T-cell (primary cell): ENCODE results near the gene CDH4. TPM values are rescaled to one million over a fixed set of nuclear protein-coding genes. Genes with fewer than 3 reads are reported as not detected.

ENCODE experiments used
- ATAC-seq, 4 experiments: fragments of 200-7000 bp in 3 of 4; fragments of 150-1000 bp in 1 of 4; cut with Tn5 transposase; replicated peaks in 1 of 4; 1 replicate in 3 of 4; 2 replicates in 1 of 4; pipeline ENCODE4 v1.10.0; 2021; ENCODE audit warnings: moderate library complexity in 3 of 4, mild to moderate bottlenecking in 2 of 4, moderate number of reproducible peaks in 1 of 4
- CTCF ChIA-PET, 2 donors: fragments of 300-600 bp; sonication (Branson Sonifier 250); formaldehyde crosslinking; loops; one replicate each; lab custom pipeline; 2022; ENCODE audit warnings: antibody characterized with exemption in 2 of 2; lab: Charles Lee
- POLR2A ChIA-PET, 2 donors: fragments of 300-600 bp; sonication (Branson Sonifier 250); formaldehyde crosslinking; loops; one replicate each; lab custom pipeline; 2022; ENCODE audit warnings: antibody characterized with exemption in 2 of 2; lab: Charles Lee
- DNase-seq, 35 experiments: peaks; one replicate each; pipeline versions ENCODE4 v3.0.0 to v3.0.0-alpha.2; 2013 to 2023
- H3K27ac ChIP-seq: one replicate; pipeline ENCODE4 v1.5.1; 2013; ENCODE audit warnings: low read length
- H3K27me3 ChIP-seq, 2 experiments: replicated peaks in 1 of 2; 1 replicate in 1 of 2; 2 replicates in 1 of 2; pipeline versions ENCODE4 v1.6.1 to v1.7.0; 2013; ENCODE audit warnings: low read length in 1 of 2, mixed read lengths in 1 of 2; ENCODE audit not compliant: control insufficient read depth in 2 of 2, insufficient read depth in 2 of 2; ENCODE audit errors: extremely low read depth in 1 of 2
- H3K36me3 ChIP-seq, 2 donors: 1 replicate in 1 of 2; 2 replicates in 1 of 2; pipeline versions ENCODE4 v1.6.1 to v1.7.0; 2013; ENCODE audit warnings: low read length in 1 of 2; ENCODE audit not compliant: control insufficient read depth in 2 of 2, insufficient read depth in 1 of 2; ENCODE audit errors: extremely low read depth in 1 of 2
- H3K4me1 ChIP-seq, 2 experiments: 1 replicate in 1 of 2; 2 replicates in 1 of 2; pipeline versions ENCODE4 v1.6.1 to v1.7.0; 2013; ENCODE audit warnings: low read length in 2 of 2, mixed read lengths in 1 of 2; ENCODE audit not compliant: insufficient read depth in 2 of 2, control insufficient read depth in 1 of 2; ENCODE audit errors: extremely low read depth in 1 of 2
- H3K4me3 ChIP-seq, 2 donors: 1 replicate in 1 of 2; 2 replicates in 1 of 2; pipeline versions ENCODE4 v1.5.1 to v1.7.0; 2013; ENCODE audit warnings: mild to moderate bottlenecking in 2 of 2, low read length in 1 of 2, moderate library complexity in 1 of 2; ENCODE audit not compliant: control insufficient read depth in 1 of 2; ENCODE audit errors: extremely low read depth in 1 of 2
- H3K9me3 ChIP-seq: 2 replicates; pipeline ENCODE4 v1.7.0; 2013
- H3K27ac Mint-ChIP-seq, 2 donors: one replicate each; pipeline ENCODE4 v1.8.0; 2020 to 2021; ENCODE audit warnings: mild to moderate bottlenecking in 2 of 2, mixed read lengths in 2 of 2
- H3K27me3 Mint-ChIP-seq, 2 donors: one replicate each; pipeline ENCODE4 v1.8.0; 2021 to 2022; ENCODE audit warnings: mixed read lengths in 2 of 2
- H3K36me3 Mint-ChIP-seq: one replicate; pipeline ENCODE4 v1.8.0; 2021; ENCODE audit warnings: mixed read lengths
- H3K4me1 Mint-ChIP-seq, 3 donors: one replicate each; pipeline ENCODE4 v1.8.0; 2020 to 2022; ENCODE audit warnings: mixed read lengths in 3 of 3, mild to moderate bottlenecking in 1 of 3
- H3K4me3 Mint-ChIP-seq, 3 donors: one replicate each; pipeline ENCODE4 v1.8.0; 2020 to 2022; ENCODE audit warnings: mild to moderate bottlenecking in 3 of 3, mixed read lengths in 3 of 3, moderate library complexity in 3 of 3
- H3K9me3 Mint-ChIP-seq, 3 donors: one replicate each; pipeline ENCODE4 v1.8.0; 2020 to 2022; ENCODE audit warnings: mixed read lengths in 3 of 3
- WGBS: methylation state at CpG from one replicate; pipeline ENCODE4 v1.1.5; 2013; ENCODE audit warnings: missing lambda C conversion rate; ENCODE audit not compliant: insufficient coverage; 5-methylcytosine and 5-hydroxymethylcytosine counted together
- total RNA-seq, 35 experiments: library from RNA in 6 of 35; stranded (reverse) in 6 of 35; fragments of 120-200 nt in 1 of 35; gene quantifications; one replicate each; pipeline versions ENCODE4 v1.2.1 to v1.2.4 and lab custom pipeline; 2013 to 2026

The CDH4 gene
- total RNA-seq, 5 donors from 2014 or later (not counting 1 experiment from before 2014, with no cell fraction given): 0.06 to 0.64 (median 0.14) TPM

DNA sequence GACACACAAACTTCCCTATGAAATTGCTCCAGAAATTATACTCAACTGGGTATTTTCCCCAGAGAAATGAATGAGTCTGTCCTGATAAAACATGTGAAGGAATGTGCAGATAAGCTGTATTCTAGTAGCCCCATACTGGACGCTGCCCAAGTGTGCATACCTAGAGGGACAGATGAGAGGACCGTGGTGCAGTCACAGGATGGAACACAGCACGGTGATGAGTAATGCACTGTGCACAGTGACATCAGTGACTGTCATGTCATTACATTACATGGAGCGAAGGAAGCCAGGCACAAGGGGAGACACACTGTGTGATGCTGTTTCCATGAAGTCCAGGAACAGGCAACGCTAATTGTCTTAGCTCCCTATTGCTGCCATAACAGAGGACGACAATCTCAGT, 155.5 kb downstream of the CDH4 start:
- POLR2A ChIA-PET: no interaction called here
- no peak overlapping the region for H3K27ac Mint-ChIP-seq
- Histone ChIP-seq H3K4me3 (no peak overlapping the region), H3K27me3 (peaks cover 0 to 3% of the 10 kb centered on the region in 2 experiments), H3K36me3 (no peaks in the 10 kb centered on the region), H3K4me1 (no peaks in the 10 kb centered on the region), H3K27ac (no peak overlapping the region), H3K9me3 (no peaks in the 10 kb centered on the region)
- H3K4me1 Mint-ChIP-seq: no peaks in the 10 kb centered on the region
- peaks cover 0 to 4% (median 0%) of the 10 kb centered on the region in 3 donors for H3K9me3 Mint-ChIP-seq
- H3K4me3 Mint-ChIP-seq: no peak overlapping the region
- WGBS: 87% methylated on average over 6 of the region's 6 CpGs
- no peaks in the 10 kb centered on the region for H3K36me3 Mint-ChIP-seq
- H3K27me3 Mint-ChIP-seq: peaks cover 0 to 3% of the 10 kb centered on the region in 2 donors
- ATAC-seq (no peak), DNase-seq (no peak)
- CTCF ChIA-PET: no interaction called here

DNA sequence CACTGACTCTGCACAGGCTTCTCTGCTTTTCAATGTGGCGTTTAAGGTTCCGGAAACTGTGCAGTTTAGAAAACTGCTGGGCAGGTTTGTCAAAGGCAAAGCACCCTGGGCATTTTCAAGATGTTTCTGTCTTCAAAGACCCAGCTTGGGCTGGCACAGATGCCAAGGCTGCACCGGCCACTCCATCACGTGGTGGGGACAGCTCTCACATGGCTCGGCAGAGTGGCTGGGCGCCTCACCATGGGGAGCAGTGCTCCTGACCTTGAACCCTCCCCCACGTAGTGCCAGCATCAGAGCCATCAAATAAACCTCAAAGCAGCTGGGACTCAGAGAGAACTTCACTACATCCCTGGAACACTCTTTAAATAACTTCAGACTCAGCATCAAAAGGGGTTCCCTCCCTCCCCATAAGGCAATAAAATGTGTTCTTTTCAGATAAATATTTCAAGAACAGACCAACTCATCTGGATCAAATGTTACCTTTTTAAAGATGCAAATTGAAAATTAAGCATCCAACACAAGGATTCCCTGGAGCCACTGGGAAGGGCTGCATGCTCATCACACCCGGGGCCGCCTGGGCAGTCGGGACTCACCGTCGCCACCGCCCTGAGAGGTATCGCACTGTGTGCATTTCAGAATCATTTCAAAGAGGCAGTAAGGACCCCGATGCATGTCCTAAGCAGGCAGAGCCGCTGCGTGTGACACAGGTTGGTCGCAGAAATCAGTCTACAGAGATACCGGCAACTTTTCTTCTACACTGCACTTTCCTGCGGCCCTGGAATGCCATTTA, 157.1 kb downstream of the CDH4 start:
- ATAC-seq: no peak
- Mint-ChIP-seq H3K27me3 (peaks cover 0 to 3% of the 10 kb centered on the region in 2 donors), H3K9me3 (peaks cover 0 to 4% (median 0%) of the 10 kb centered on the region in 3 donors), H3K4me3 (no peak overlapping the region), H3K27ac (no peak overlapping the region), H3K36me3 (no peaks in the 10 kb centered on the region), H3K4me1 (no peaks in the 10 kb centered on the region)
- ChIA-PET POLR2A (no interaction called here), CTCF (no interaction called here)
- H3K27me3 ChIP-seq: peaks cover 0 to 9% of the 10 kb centered on the region in 2 experiments
- H3K4me1 ChIP-seq: no peaks in the 10 kb centered on the region
- H3K27ac ChIP-seq: no peak overlapping the region
- 82% methylated on average over 18 of the region's 20 CpGs for WGBS
- H3K36me3 ChIP-seq: no peaks in the 10 kb centered on the region
- H3K9me3 ChIP-seq: no peaks in the 10 kb centered on the region
- H3K4me3 ChIP-seq: no peak overlapping the region
- DNase-seq: no peak

DNA sequence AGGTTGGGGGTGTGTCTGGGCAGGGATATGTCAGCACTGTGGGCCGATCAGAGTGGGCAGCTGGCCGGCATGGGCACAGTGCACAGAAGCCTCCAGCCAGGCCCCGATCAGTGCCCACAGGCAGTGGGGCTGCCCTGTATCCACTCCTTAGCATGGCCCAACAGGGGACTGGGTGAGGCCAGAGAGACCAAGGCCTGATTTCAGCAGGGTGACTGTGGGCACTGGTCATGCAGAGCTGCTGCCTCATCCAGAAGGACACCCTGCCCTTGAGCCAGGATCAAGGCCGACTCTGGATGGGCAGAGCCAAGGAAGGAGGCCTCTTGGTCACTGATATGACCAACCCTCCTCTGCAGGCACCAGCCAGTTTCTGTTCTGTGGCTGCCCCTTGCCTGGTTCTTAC, 159.7 kb downstream of the CDH4 start:
- ATAC-seq (no peak), DNase-seq (no peak)
- no peak overlapping the region for H3K27ac Mint-ChIP-seq
- WGBS: 71% methylated on average over 4 of the region's 4 CpGs
- H3K4me3 ChIP-seq: no peak overlapping the region
- no peaks in the 10 kb centered on the region for H3K27me3 Mint-ChIP-seq
- peaks cover 0 to 3% (median 0%) of the 10 kb centered on the region in 3 donors for H3K9me3 Mint-ChIP-seq
- ChIA-PET CTCF (no interaction called here), POLR2A (no interaction called here)
- H3K4me3 Mint-ChIP-seq: no peak overlapping the region
- no peaks in the 10 kb centered on the region for H3K36me3 Mint-ChIP-seq
- no peaks in the 10 kb centered on the region for H3K4me1 Mint-ChIP-seq
- H3K36me3 ChIP-seq: no peaks in the 10 kb centered on the region
- peaks cover 0 to 11% of the 10 kb centered on the region in 2 experiments for H3K27me3 ChIP-seq
- no peaks in the 10 kb centered on the region for H3K9me3 ChIP-seq
- H3K27ac ChIP-seq: no peak overlapping the region
- H3K4me1 ChIP-seq: no peaks in the 10 kb centered on the region

DNA sequence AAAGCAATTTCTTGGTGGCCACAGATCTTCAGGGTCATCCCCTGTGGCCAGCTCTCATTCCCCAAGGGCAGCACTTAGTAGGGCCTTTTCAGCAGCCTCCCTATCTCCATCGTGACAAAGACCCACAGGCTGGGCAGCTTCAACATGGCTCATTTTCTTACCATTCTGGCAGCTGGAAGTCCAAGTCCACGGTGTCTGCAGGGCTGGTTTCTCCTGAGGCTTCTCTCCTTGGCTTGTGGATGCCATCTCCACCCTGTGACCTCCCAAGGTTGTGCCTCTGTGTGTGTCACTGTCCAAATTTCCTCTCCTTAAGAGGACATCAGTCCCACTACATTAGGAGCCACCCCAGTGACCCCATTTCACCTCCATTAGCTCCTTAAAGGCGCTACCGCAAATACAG, 161.7 kb downstream of the CDH4 start:
- H3K4me1 Mint-ChIP-seq: no peaks in the 10 kb centered on the region
- 79% methylated on average over 4 of the region's 4 CpGs for WGBS

DNA sequence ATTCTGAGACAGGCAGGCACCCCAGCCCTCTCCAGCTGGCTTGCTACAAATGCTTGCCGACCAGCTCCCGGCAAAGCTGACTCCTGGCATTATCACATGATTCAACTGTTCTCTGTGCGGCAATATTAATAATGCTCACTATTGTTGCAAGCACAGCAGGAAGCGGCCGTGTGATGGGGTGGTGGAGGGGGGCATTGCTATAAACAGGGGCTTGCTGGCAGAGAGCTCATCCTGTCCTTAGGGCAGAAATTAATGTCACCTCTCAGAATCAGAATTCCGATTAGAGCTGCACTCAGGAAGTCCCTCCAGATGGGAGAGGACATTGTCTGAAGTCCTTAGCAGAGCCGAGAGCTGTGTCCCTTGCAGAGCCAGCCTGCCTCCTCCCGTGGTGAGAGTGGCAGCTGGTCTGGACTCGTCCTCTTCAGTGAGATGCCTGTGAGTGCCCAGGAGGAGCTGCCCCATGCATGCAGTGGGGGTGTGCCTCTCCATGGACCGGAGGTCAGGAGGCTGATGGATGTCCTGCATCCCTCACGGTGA, 162.5 kb downstream of the CDH4 start:
- DNase-seq (no peak), ATAC-seq (no peak)
- Mint-ChIP-seq H3K27ac (no peak overlapping the region), H3K27me3 (no peaks in the 10 kb centered on the region), H3K4me3 (no peak overlapping the region), H3K4me1 (no peaks in the 10 kb centered on the region), H3K36me3 (no peaks in the 10 kb centered on the region), H3K9me3 (no peaks in the 10 kb centered on the region)
- H3K36me3 ChIP-seq: no peaks in the 10 kb centered on the region
- ChIA-PET CTCF (no interaction called here), POLR2A (no interaction called here)
- no peak overlapping the region for H3K27ac ChIP-seq
- 70% methylated on average over 7 of the region's 11 CpGs for WGBS
- peaks cover 0 to 12% of the 10 kb centered on the region in 2 experiments for H3K27me3 ChIP-seq
- no peaks in the 10 kb centered on the region for H3K9me3 ChIP-seq
- no peaks in the 10 kb centered on the region for H3K4me1 ChIP-seq
- no peak overlapping the region for H3K4me3 ChIP-seq

More for the DNA sequence above, 161.7 kb downstream of the CDH4 start:
- Mint-ChIP-seq H3K9me3 (no peaks in the 10 kb centered on the region), H3K27me3 (no peaks in the 10 kb centered on the region), H3K27ac (no peak overlapping the region), H3K4me3 (no peak overlapping the region), H3K36me3 (no peaks in the 10 kb centered on the region)
- Histone ChIP-seq H3K36me3 (no peaks in the 10 kb centered on the region), H3K27me3 (peaks cover 0 to 11% of the 10 kb centered on the region in 2 experiments), H3K27ac (no peak overlapping the region), H3K4me3 (no peak overlapping the region), H3K4me1 (no peaks in the 10 kb centered on the region), H3K9me3 (no peaks in the 10 kb centered on the region)
- ChIA-PET CTCF (no interaction called here), POLR2A (no interaction called here)
- ATAC-seq (no peak), DNase-seq (no peak)

DNA sequence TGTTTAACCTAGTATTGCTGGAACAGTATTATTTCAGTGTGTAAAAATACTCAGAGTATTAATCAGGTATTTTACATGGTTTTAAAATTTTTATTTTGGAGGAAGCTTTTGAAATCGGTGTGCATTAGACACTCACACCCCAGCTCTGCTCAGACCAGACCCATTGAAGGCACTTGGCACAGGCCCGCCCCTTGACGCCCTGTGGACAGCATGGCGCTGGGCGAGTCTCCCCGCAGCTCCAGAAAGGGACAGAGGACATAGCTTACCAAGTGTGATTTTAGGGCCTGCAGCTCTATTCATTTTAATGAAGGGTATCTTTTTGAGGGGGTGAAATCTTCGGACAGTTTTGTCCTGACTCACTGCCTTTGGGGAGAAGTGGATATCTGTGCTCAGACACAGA, 164.5 kb downstream of the CDH4 start:
- Histone ChIP-seq H3K4me1 (no peaks in the 10 kb centered on the region), H3K4me3 (no peak overlapping the region), H3K36me3 (no peaks in the 10 kb centered on the region), H3K27ac (no peak overlapping the region), H3K9me3 (no peaks in the 10 kb centered on the region), H3K27me3 (peaks cover 0 to 18% of the 10 kb centered on the region in 2 experiments)
- ChIA-PET CTCF (no interaction called here), POLR2A (no interaction called here)
- WGBS: 92% methylated on average over 6 of the region's 7 CpGs
- DNase-seq: no peak
- H3K27me3 Mint-ChIP-seq: no peaks in the 10 kb centered on the region
- no peak for ATAC-seq
- H3K27ac Mint-ChIP-seq: no peak overlapping the region
- H3K36me3 Mint-ChIP-seq: no peaks in the 10 kb centered on the region
- H3K4me3 Mint-ChIP-seq: no peak overlapping the region
- no peaks in the 10 kb centered on the region for H3K4me1 Mint-ChIP-seq
- no peaks in the 10 kb centered on the region for H3K9me3 Mint-ChIP-seq
